CD4-positive, CD25-positive, alpha-beta regulatory T cell (primary cell): ENCODE data around the gene PRMT1. TPM values are rescaled to one million over a fixed set of nuclear protein-coding genes. Genes with fewer than 3 reads are reported as not detected.

Experiments used
- ATAC-seq, 2 donors: fragments of 150-1000 bp; cut with Tn5 transposase; one replicate each; pipeline ENCODE4 v1.10.0; 2021; ENCODE audit warnings: low read depth in 2 of 2, moderate number of reproducible peaks in 2 of 2, moderate library complexity in 1 of 2
- DNase-seq, 3 donors: peaks; one replicate each; pipeline versions ENCODE4 v3.0.0 to v3.0.0-alpha.2; 2012 to 2022; ENCODE audit warnings: mixed read lengths in 1 of 3
- H3K27ac ChIP-seq: one replicate; pipeline ENCODE4 v1.7.0; 2013; ENCODE audit warnings: mild to moderate bottlenecking, low read length; ENCODE audit not compliant: insufficient read depth, poor library complexity, severe bottlenecking
- H3K27me3 ChIP-seq: one replicate; pipeline ENCODE4 v1.7.0; 2013; ENCODE audit warnings: low read length; ENCODE audit not compliant: control insufficient read depth, insufficient read depth
- H3K36me3 ChIP-seq: one replicate; pipeline ENCODE4 v1.7.0; 2013; ENCODE audit warnings: mild to moderate bottlenecking, low read length, moderate library complexity; ENCODE audit not compliant: control insufficient read depth, insufficient read depth
- H3K4me1 ChIP-seq: 2 replicates; pipeline ENCODE4 v1.7.0; 2013; ENCODE audit warnings: mild to moderate bottlenecking, low read length; ENCODE audit not compliant: insufficient read depth, control insufficient read depth, poor library complexity, severe bottlenecking
- H3K4me3 ChIP-seq: one replicate; pipeline ENCODE4 v1.7.0; 2013; ENCODE audit warnings: low read depth, mild to moderate bottlenecking, low read length, moderate library complexity
- H3K9me3 ChIP-seq, 2 experiments: 1 replicate in 1 of 2; 2 replicates in 1 of 2; pipeline ENCODE4 v1.7.0; 2013; ENCODE audit warnings: low read length in 2 of 2, mild to moderate bottlenecking in 1 of 2, moderate library complexity in 1 of 2; ENCODE audit not compliant: control insufficient read depth in 2 of 2
- H3K27ac Mint-ChIP-seq, 3 donors: one replicate each; pipeline ENCODE4 v1.8.0; 2020 to 2022; ENCODE audit warnings: mild to moderate bottlenecking in 3 of 3, mixed read lengths in 3 of 3, moderate library complexity in 2 of 3
- H3K27me3 Mint-ChIP-seq: one replicate; pipeline ENCODE4 v1.8.0; 2022; ENCODE audit warnings: mild to moderate bottlenecking, mixed read lengths
- H3K36me3 Mint-ChIP-seq: one replicate; pipeline ENCODE4 v1.8.0; 2020; ENCODE audit warnings: mixed read lengths
- H3K4me1 Mint-ChIP-seq, 4 donors: one replicate each; pipeline ENCODE4 v1.8.0; 2020 to 2022; ENCODE audit warnings: mixed read lengths in 4 of 4, mild to moderate bottlenecking in 1 of 4
- H3K4me3 Mint-ChIP-seq, 4 donors: one replicate each; pipeline ENCODE4 v1.8.0; 2020 to 2022; ENCODE audit warnings: mild to moderate bottlenecking in 4 of 4, mixed read lengths in 4 of 4, moderate library complexity in 3 of 4
- H3K9me3 Mint-ChIP-seq, 7 donors: one replicate each; pipeline ENCODE4 v1.8.0; 2020 to 2022; ENCODE audit warnings: mixed read lengths in 7 of 7, mild to moderate bottlenecking in 3 of 7, moderate library complexity in 2 of 7
- polyA plus RNA-seq, 4 donors: library from polyadenylated mRNA; unstranded; fragments of 300-500 nt; fragmentation: Illumina TruSeq; gene quantifications; one replicate each; pipeline ENCODE4 v1.2.3, GENCODE V29; 2021
- total RNA-seq: library from RNA; stranded (reverse); gene quantifications from one replicate; pipeline ENCODE4 v1.2.3, GENCODE V29; 2022

Gene PRMT1
- total and polyA plus RNA-seq, 5 donors from 2014 or later, result 59.2 to 118 (median 104) TPM

- peak overlapping the region in 3 of 4 donors; percentile 5 to 92 (median 29) for H3K4me3 Mint-ChIP-seq
- H3K9me3 ChIP-seq, result no peaks in the 10 kb centered on the region
These were observed 2.1 kb downstream of the PRMT1 start for GRCh38 chr19:49678985-49679770.

GRCh38 chr19:49679771-49680413 is 2.8 kb downstream of the PRMT1 start:
- Histone ChIP-seq H3K4me1 (peaks cover 45% of the 10 kb centered on the region), H3K36me3 (peaks cover 20% of the 10 kb centered on the region), H3K27ac (peak overlapping the region; percentile 98), H3K27me3 (no peaks in the 10 kb centered on the region), H3K9me3 (no peaks in the 10 kb centered on the region), H3K4me3 (no peak overlapping the region)
- H3K4me1 Mint-ChIP-seq, result peaks cover 0 to 48% (median 21%) of the 10 kb centered on the region in 4 donors
- peak overlapping the region in 2 of 4 donors; percentile 19 to 54 for H3K4me3 Mint-ChIP-seq
- peaks cover 5% of the 10 kb centered on the region for H3K27me3 Mint-ChIP-seq
- ATAC-seq (no peak), DNase-seq (no peak)
- no peaks in the 10 kb centered on the region for H3K36me3 Mint-ChIP-seq
- H3K27ac Mint-ChIP-seq, result peak overlapping the region; percentile 47 to 65 (median 56)
- H3K9me3 Mint-ChIP-seq, result no peaks in the 10 kb centered on the region

More at GRCh38 chr19:49678985-49679770, 2.1 kb downstream of the PRMT1 start:
- peaks cover 45% of the 10 kb centered on the region for H3K4me1 ChIP-seq
- no peaks in the 10 kb centered on the region for H3K9me3 Mint-ChIP-seq
- peak overlapping the region; percentile 98 for H3K27ac ChIP-seq
- peaks cover 5% of the 10 kb centered on the region for H3K27me3 Mint-ChIP-seq
- no peak overlapping the region for H3K4me3 ChIP-seq
- H3K36me3 Mint-ChIP-seq, result no peaks in the 10 kb centered on the region
- H3K4me1 Mint-ChIP-seq, result peaks cover 2 to 48% (median 21%) of the 10 kb centered on the region in 4 donors
- peak overlapping the region in 1 of 3 donors; percentile 100 for H3K27ac Mint-ChIP-seq
- H3K27me3 ChIP-seq, result no peaks in the 10 kb centered on the region
- no peak for DNase-seq
- no peak for ATAC-seq
- peaks cover 20% of the 10 kb centered on the region for H3K36me3 ChIP-seq

- no peaks in the 10 kb centered on the region for H3K27me3 ChIP-seq
- no peak overlapping the region for H3K4me3 ChIP-seq
- Mint-ChIP-seq H3K27me3 (peaks cover 5% of the 10 kb centered on the region), H3K36me3 (peaks cover 3% of the 10 kb centered on the region), H3K4me3 (peak overlapping the region in 3 of 4 donors; percentile 33 to 67 (median 38)), H3K27ac (peak overlapping the region in 2 of 3 donors; percentile 69 to 80), H3K9me3 (no peaks in the 10 kb centered on the region), H3K4me1 (peaks cover 0 to 48% (median 21%) of the 10 kb centered on the region in 4 donors)
- DNase-seq (peak; percentile 88 to 91 (median 90)), ATAC-seq (peak; percentile 19 to 21)
- H3K27ac ChIP-seq, result peak overlapping the region; percentile 66
- peaks cover 27% of the 10 kb centered on the region for H3K36me3 ChIP-seq
- H3K9me3 ChIP-seq, result no peaks in the 10 kb centered on the region
- peaks cover 45% of the 10 kb centered on the region for H3K4me1 ChIP-seq
These were observed 3.6 kb downstream of the PRMT1 start for GRCh38 chr19:49680421-49681351.

GRCh38 chr19:49681830-49682229 is 4.8 kb downstream of the PRMT1 start:
- Histone ChIP-seq H3K4me3 (no peak overlapping the region), H3K36me3 (peaks cover 33% of the 10 kb centered on the region), H3K4me1 (peaks cover 38% of the 10 kb centered on the region), H3K27me3 (no peaks in the 10 kb centered on the region), H3K27ac (no peak overlapping the region), H3K9me3 (no peaks in the 10 kb centered on the region)
- Mint-ChIP-seq H3K4me3 (no peak overlapping the region), H3K9me3 (no peaks in the 10 kb centered on the region), H3K27ac (no peak overlapping the region), H3K36me3 (peaks cover 5% of the 10 kb centered on the region), H3K27me3 (no peaks in the 10 kb centered on the region), H3K4me1 (peaks cover 0 to 39% (median 14%) of the 10 kb centered on the region in 4 donors)
- no peak for ATAC-seq
- DNase-seq, result no peak

- Mint-ChIP-seq H3K4me1 (peaks cover 0 to 34% (median 14%) of the 10 kb centered on the region in 4 donors), H3K27me3 (no peaks in the 10 kb centered on the region), H3K36me3 (peaks cover 5% of the 10 kb centered on the region), H3K27ac (no peak overlapping the region), H3K9me3 (no peaks in the 10 kb centered on the region), H3K4me3 (no peak overlapping the region)
- no peak for DNase-seq
- Histone ChIP-seq H3K4me1 (peaks cover 34% of the 10 kb centered on the region), H3K27me3 (no peaks in the 10 kb centered on the region), H3K9me3 (no peaks in the 10 kb centered on the region), H3K4me3 (no peak overlapping the region), H3K27ac (no peak overlapping the region), H3K36me3 (peaks cover 35% of the 10 kb centered on the region)
- no peak for ATAC-seq
These were observed 5.2 kb downstream of the PRMT1 start for GRCh38 chr19:49682274-49682673.

- ATAC-seq, result no peak
- peaks cover 0 to 27% (median 8%) of the 10 kb centered on the region in 4 donors for H3K4me1 Mint-ChIP-seq
- no peaks in the 10 kb centered on the region for H3K27me3 Mint-ChIP-seq
- no peak for DNase-seq
- Histone ChIP-seq H3K4me1 (peaks cover 20% of the 10 kb centered on the region), H3K9me3 (no peaks in the 10 kb centered on the region), H3K27me3 (no peaks in the 10 kb centered on the region), H3K36me3 (peaks cover 35% of the 10 kb centered on the region), H3K27ac (no peak overlapping the region), H3K4me3 (no peak overlapping the region)
- H3K27ac Mint-ChIP-seq, result no peak overlapping the region
- H3K9me3 Mint-ChIP-seq, result no peaks in the 10 kb centered on the region
- peak overlapping the region in 1 of 4 donors; percentile 23 for H3K4me3 Mint-ChIP-seq
- peaks cover 9% of the 10 kb centered on the region for H3K36me3 Mint-ChIP-seq
These were observed 6.8 kb downstream of the PRMT1 start for GRCh38 chr19:49683814-49684250.
